HG03280 (cell line): ENCODE measurements around the gene PEX14.
"Not testable (repeated sequence)": the region's sequence is repeated elsewhere in the genome, so short reads cannot be mapped to it uniquely, and the experiment has no call there.

ENCODE experiments used
- ATAC-seq: cut with Tn5 transposase; IDR thresholded peaks from one replicate; pipeline ENCODE4 v1.9.1; 2021; ENCODE audit warnings: mild to moderate bottlenecking, moderate library complexity; ENCODE audit not compliant: unreplicated experiment

The PEX14 gene

GRCh38 chr1:10474613-10475507, at the start of gene PEX14:
PEX14 (plus strand) TSS chr1:10474950; CDS start chr1:10474967, 17 bp downstream.
- ATAC-seq, result peak; percentile 67

DNA sequence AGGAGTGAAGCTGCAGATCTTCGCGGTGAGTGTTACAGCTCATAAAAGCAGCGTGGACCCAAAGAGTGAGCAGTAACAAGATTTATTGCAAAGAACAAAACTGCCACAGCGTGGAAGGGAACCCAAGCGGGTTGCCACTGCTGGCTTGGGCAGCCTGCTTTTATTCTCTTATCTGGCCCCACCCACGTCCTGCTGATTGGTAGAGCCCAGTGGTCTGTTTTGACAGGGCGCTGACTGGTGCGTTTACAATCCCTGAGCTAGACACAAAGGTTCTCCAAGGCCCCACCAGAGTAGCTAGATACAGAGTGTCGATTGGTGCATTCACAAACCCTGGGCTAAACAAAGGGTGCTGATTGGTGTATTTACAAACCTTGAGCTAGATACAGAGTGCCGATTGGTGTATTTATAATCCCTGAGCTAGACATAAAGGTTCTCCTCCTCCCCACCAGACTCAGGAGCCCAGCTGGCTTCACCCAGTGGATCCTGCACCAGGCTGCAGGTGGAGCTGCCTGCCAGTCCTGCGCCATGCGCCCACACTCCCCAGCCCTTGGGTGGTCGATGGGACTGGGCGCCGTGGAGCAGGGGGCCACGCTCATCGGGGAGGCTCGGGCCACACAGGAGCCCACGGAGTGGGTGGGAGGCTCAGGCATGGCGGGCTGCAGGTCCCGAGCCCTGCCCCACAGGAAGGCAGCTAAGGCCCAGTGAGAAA, 48.8 kb upstream of the PEX14 start:
- ATAC-seq, result not testable (repeated sequence)

GRCh38 chr1:10426535-10426848, 48.3 kb upstream of the PEX14 start:
- ATAC-seq, result not testable (repeated sequence)

DNA sequence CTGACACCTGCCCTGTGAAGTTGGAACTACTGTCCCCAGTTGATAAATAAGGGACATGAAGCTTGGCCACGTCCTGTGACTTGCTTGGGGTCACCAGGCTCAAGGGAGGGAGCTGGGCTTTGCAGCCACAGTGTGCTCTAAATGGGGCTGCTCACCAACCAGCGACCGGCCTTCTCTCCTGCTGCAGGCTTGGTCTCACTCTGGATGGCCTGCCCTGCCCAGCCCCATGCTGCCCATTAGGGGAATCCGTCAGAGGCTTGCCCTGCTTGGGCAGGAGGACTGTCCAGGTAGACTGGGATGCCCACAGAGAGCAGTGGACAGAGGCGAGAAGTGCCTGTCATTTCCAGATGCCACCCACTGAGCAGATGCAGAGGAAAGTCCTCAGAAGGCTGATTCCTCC, 45.8 kb upstream of the PEX14 start:
- ATAC-seq, result no peak

- peak; percentile 2 for ATAC-seq
Observed at GRCh38 chr1:10429868-10430215, 44.9 kb upstream of the PEX14 start.

DNA sequence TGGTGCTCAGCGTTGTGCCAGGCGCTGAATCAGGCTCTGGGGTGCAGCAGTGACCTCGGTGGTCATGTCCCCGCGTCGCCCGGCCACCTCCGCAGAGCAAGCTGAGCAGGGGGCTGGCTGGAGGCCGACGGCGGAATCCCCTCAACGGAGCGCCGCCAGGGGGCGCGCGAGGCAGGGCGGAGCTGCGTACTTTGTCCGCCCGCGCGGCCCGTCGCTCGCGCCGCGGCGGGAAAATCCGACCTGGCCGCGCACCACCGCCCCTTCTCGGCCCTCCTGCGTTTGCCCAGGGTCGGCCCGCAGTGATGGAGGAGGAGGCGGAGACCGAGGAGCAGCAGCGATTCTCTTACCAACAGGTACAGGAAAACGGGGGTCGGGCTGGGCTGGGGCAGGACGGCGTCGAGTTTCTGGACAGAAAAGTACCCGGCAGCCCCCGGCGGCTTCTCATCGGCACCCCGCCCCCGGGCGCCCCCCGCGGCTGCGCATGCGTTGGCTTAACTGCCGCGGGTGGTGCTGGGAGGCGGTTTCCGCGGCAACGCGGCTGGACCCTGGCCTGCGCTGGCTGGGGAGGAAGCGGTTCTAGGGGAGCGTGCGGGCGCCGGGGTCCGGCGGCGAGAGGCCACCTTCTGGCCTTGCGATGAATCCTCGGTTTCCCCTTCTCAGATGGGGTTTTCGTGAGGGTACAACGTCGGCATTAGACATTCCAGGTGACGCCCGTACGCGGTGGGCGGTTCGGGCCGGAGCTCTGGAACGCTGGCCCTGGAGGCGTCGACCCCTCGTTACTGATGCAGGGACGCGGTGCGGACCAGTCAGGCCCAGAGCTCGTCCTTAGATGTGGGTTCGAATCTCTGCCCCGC, 44.3 kb upstream of the PEX14 start, which contains the start of gene CENPS:
Gene CENPS, plus strand, starts transcription at position 218 of the 854 bp plus-strand sequence. Its CDS starts 85 bp downstream, at position 303.
- ATAC-seq, result peak; percentile 80

GRCh38 chr1:10431070-10431730, 43.5 kb upstream of the PEX14 start:
- no peak for ATAC-seq

- ATAC-seq, result no peak
Observed at GRCh38 chr1:10432910-10433700, 41.6 kb upstream of the PEX14 start.

GRCh38 chr1:10433790-10434189, 41.0 kb upstream of the PEX14 start:
- no peak for ATAC-seq

GRCh38 chr1:10434590-10434989, 40.2 kb upstream of the PEX14 start:
- no peak for ATAC-seq

- ATAC-seq, result no peak
Observed at GRCh38 chr1:10437052-10437451, 37.7 kb upstream of the PEX14 start.

- ATAC-seq, result no peak
Observed at GRCh38 chr1:10438677-10439163, 36.0 kb upstream of the PEX14 start.

DNA sequence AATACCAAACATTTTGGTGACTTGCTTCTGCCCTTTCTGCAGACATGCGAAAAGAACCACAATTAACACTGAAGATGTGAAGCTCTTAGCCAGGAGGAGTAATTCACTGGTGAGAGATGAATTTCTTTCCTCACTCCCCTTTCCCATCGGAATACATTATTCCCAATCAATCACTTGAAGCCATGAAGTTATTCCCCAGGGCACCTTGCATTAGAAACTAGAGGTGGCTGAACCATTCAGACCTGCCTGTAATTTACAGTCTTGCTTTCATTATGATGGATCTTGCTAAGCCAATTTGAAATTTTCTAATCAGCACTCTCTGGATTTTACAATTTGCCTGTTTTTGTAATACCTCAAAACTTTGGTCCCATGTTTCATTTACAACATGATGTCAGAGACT, 34.4 kb upstream of the PEX14 start:
- no peak for ATAC-seq

GRCh38 chr1:10440794-10441193, 34.0 kb upstream of the PEX14 start:
- no peak for ATAC-seq

DNA sequence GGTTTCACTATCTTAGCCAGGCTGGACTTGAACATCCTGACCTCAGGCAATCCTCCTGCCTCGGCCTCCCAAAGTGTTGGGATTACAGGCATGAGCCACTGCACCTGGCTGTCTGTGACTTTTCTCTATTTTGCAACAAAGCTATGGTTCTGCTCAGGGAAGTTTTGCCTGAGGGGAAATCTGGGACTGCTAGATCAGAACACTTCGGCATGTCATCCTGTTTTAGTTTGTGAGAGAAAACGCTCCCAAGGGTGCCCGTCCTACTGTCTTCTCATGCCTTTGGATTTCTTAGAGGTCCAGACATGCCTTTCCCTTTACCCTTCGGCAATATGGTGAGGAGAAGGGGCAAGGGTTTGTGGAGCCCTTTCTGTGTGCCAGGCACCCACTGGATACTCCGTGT, 30.5 kb upstream of the PEX14 start:
- no peak for ATAC-seq

DNA sequence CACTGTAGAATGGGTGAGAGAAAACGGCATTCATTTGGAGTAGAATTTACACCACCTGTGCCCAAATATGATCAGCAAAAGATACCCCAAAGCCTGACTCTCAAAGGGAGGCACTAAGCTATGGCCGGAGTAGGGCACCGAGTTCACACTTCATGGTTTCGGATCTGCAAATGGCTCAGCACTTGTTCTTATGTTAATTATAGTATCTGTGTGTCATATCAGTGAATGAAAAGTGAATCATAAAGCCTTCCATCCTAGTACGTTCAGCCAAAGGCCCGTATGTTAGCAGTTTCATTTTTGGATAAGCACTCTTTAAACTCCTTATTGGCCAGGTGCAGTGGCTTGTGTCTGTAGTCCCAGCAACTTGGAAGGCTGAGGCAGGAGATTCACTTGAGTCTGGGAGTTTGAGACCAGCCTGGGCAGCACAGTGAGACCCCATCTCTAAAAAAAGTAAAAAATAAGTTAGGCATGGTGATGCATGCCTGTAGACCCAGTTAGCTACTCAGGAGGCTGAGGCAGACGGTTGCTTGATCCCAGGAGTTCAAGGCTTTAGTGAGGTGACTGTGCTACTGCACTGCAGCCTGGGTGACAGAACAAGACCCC, 29.9 kb upstream of the PEX14 start:
- ATAC-seq, result no peak

GRCh38 chr1:10446790-10447422, 27.8 kb upstream of the PEX14 start:
- ATAC-seq, result no peak

- ATAC-seq, result no peak
Observed at GRCh38 chr1:10449751-10450150, 25.0 kb upstream of the PEX14 start, which contains the start of gene CORT. CORT (plus strand) TSS chr1:10450031; CDS start chr1:10450224, 193 bp downstream.
